GM12878 (cell line): ENCODE data around the gene ARHGAP40. TPM values are rescaled to one million over a fixed set of nuclear protein-coding genes. Genes with fewer than 3 reads are reported as not detected.

Experiments used
- ATAC-seq: fragments of 200-7000 bp; cut with Tn5 transposase; 3 replicates; pipeline ENCODE4 v1.9.1; 2020; ENCODE audit warnings: mild to moderate bottlenecking, moderate library complexity
- BruUV-seq: library from RNA; stranded (reverse); fragments of 400-500 nt; replicated peaks from 2 replicates; lab custom pipeline; 2021; lab: Mats Ljungman, UMichigan
- CTCF ChIA-PET: fragments of 300-600 bp; sonication (Branson Sonifier 250); formaldehyde crosslinking; extraction: SDS; loops from one replicate; lab custom pipeline; 2021; ENCODE audit warnings: inconsistent platforms; lab: Yijun Ruan, JAX
- POLR2A ChIA-PET: fragments of 350-600 bp; formaldehyde crosslinking; extraction: SDS; loops from one replicate; lab custom pipeline; 2021; ENCODE audit warnings: inconsistent platforms; lab: Charles Lee
- RAD21 ChIA-PET: fragments of 300-600 bp; sonication (Branson Sonifier 250); formaldehyde crosslinking; loops from one replicate; lab custom pipeline; 2023; ENCODE audit warnings: antibody characterized with exemption; ENCODE audit not compliant: unreplicated experiment; lab: Charles Lee
- SMC1A ChIA-PET: fragments of 300-600 bp; sonication (Branson Sonifier 250); formaldehyde crosslinking; loops from one replicate; lab custom pipeline; 2023; ENCODE audit not compliant: unreplicated experiment, uncharacterized antibody; lab: Charles Lee
- DNase-seq: peaks from one replicate; pipeline ENCODE4 v3.0.0-alpha.2; 2011; ENCODE audit warnings: low read depth, low spot score
- FAIRE-seq: peaks from 3 replicates; lab custom pipeline; 2011; peaks lifted over from hg19 to GRCh38; lab: Jason Lieb, UNC
- H2AFZ ChIP-seq: 2 replicates; pipeline ENCODE4 v1.6.0; 2011; ENCODE audit warnings: low read depth, low read length, control low read depth; ENCODE audit not compliant: control insufficient read depth
- H3K27ac ChIP-seq: 2 replicates; pipeline ENCODE4 v1.5.1; 2011; ENCODE audit warnings: control low read depth; ENCODE audit not compliant: control insufficient read depth, insufficient read depth
- H3K27me3 ChIP-seq, 2 experiments: replicated peaks in 1 of 2; 2 replicates each; pipeline versions ENCODE4 v1.6.0 to v1.6.1; 2011; ENCODE audit warnings: low read length in 1 of 2; ENCODE audit not compliant: control insufficient read depth in 2 of 2, insufficient read depth in 2 of 2
- H3K36me3 ChIP-seq, 2 experiments: 2 replicates each; pipeline ENCODE4 v1.5.1; 2011; ENCODE audit warnings: low read length in 1 of 2; ENCODE audit not compliant: control insufficient read depth in 2 of 2, insufficient read depth in 2 of 2
- H3K4me1 ChIP-seq: 2 replicates; pipeline ENCODE4 v1.6.1; 2011; ENCODE audit warnings: mild to moderate bottlenecking, low read length, moderate library complexity, mixed read lengths; ENCODE audit not compliant: control insufficient read depth, insufficient read depth
- H3K4me2 ChIP-seq: 2 replicates; pipeline ENCODE4 v1.6.0; 2011; ENCODE audit warnings: control low read depth; ENCODE audit not compliant: control insufficient read depth, insufficient read depth
- H3K4me3 ChIP-seq: fragments of 200-600 bp; sonication (generic); 2 replicates; pipeline ENCODE4 v1.5.1; 2016
- H3K79me2 ChIP-seq: 2 replicates; pipeline ENCODE4 v1.6.0; 2011; ENCODE audit warnings: low read length; ENCODE audit not compliant: control insufficient read depth, insufficient read depth
- H3K9ac ChIP-seq: 2 replicates; pipeline ENCODE4 v1.8.0; 2011; ENCODE audit warnings: low read length, control low read depth, mixed read lengths; ENCODE audit not compliant: control insufficient read depth, insufficient read depth
- H3K9me3 ChIP-seq: replicated peaks from 3 replicates; pipeline ENCODE4 v1.5.1; 2011; ENCODE audit warnings: mild to moderate bottlenecking, low read length; ENCODE audit not compliant: control insufficient read depth, insufficient read depth
- H4K20me1 ChIP-seq: 2 replicates; pipeline ENCODE4 v1.6.0; 2011; ENCODE audit not compliant: control insufficient read depth, insufficient read depth
- BACH1 ChIP-seq: fragments of 450-650 bp; IDR thresholded peaks from 2 replicates; pipeline ENCODE4 v1.6.1; 2017; ENCODE audit warnings: mild to moderate bottlenecking, borderline replicate concordance
- CEBPB ChIP-seq, 2 experiments: fragments of 150-350 bp in 1 of 2; IDR thresholded peaks; 2 replicates each; pipeline ENCODE4 v1.6.1; 2012 to 2014; ENCODE audit warnings: low read depth in 2 of 2, low read length in 2 of 2, borderline replicate concordance in 1 of 2, inconsistent platforms in 1 of 2
- CREM ChIP-seq: IDR thresholded peaks from 2 replicates; pipeline ENCODE4 v1.6.1; 2014; ENCODE audit warnings: antibody characterized with exemption, low read depth
- HDAC6 ChIP-seq: fragments of 200-600 bp; sonication (generic); IDR thresholded peaks from one replicate; pipeline ENCODE4 v1.8.0; 2017; ENCODE audit warnings: antibody characterized with exemption; ENCODE audit not compliant: unreplicated experiment
- PAX8 ChIP-seq: fragments of 450-650 bp; IDR thresholded peaks from 2 replicates; pipeline ENCODE4 v1.6.1; 2017; ENCODE audit warnings: mild to moderate bottlenecking, moderate library complexity
- RB1 ChIP-seq: fragments of 450-650 bp; formaldehyde crosslinking; IDR thresholded peaks from 2 replicates; pipeline ENCODE4 v1.6.1; 2017; ENCODE audit warnings: mild to moderate bottlenecking, borderline replicate concordance
- SP1 ChIP-seq: IDR thresholded peaks from one replicate; pipeline ENCODE4 v1.6.1; 2011; ENCODE audit warnings: low read depth, low read length
- STAT1 ChIP-seq: fragments of 450-650 bp; conservative IDR thresholded peaks from 2 replicates; pipeline ENCODE4 v1.6.1; 2014; ENCODE audit warnings: antibody characterized with exemption, mild to moderate bottlenecking
- WGBS: methylation state at CpG from one replicate; pipeline ENCODE4 v1.1.6; 2016; ENCODE audit warnings: low lambda C conversion rate; ENCODE audit not compliant: insufficient replicate concordance, insufficient coverage; ENCODE audit errors: missing lambda C conversion rate; 5-methylcytosine and 5-hydroxymethylcytosine counted together
- in situ Hi-C: fragments of 300-500 bp; cut with MboI; formaldehyde crosslinking; loops from 9 replicates; pipeline ENCODE4 v1.14.3; 2018; ENCODE audit warnings: mixed read lengths
- intact Hi-C: fragments of 100-400 bp; cut with micrococcal nuclease; formaldehyde crosslinking; loops from one replicate; pipeline ENCODE4 v1.14.2; 2022; ENCODE audit not compliant: unreplicated experiment
- polyA plus RNA-seq, 11 experiments: library from polyadenylated mRNA; depleted of rRNA in 4 of 11; unstranded in 6 of 11; stranded (reverse) in 5 of 11; fragments of >200 nt; fragmentation: Nextera tagmentation in 4 of 11; fragmentation: Illumina TruSeq in 1 of 11; extraction: Ambion mirVana in 4 of 11; extraction: Trizol in 1 of 11; gene quantifications; 1 replicate in 1 of 11; 2 replicates in 10 of 11; pipeline versions ENCODE4 v1.2.1 to v1.2.3, GENCODE V29; 2011 to 2016; ENCODE audit warnings: inconsistent platforms in 2 of 11, missing spikeins in 2 of 11, low read depth in 1 of 11
- total RNA-seq, 4 experiments: library from RNA; depleted of rRNA in 3 of 4; stranded (reverse); fragments of >200 nt in 3 of 4; fragmentation: Illumina TruSeq in 1 of 4; extraction: Trizol in 1 of 4; gene quantifications; 2 replicates each; pipeline versions ENCODE4 v1.2.1 to v1.2.3, GENCODE V29; 2013 to 2021

Gene ARHGAP40
- total and polyA plus RNA-seq, 10 of the 15 experiments (the other 5 are each of a cell fraction or from before 2014, with no cell fraction given) = 0.06 to 0.07 TPM; not detected in 8

GRCh38 chr20:38617011-38617829, 15.6 kb downstream of the ARHGAP40 start (continued):
- TF ChIP-seq CEBPB (IDR thresholded peaks at IDR 0.05; ENCODE audit: borderline replicate concordance in 1 of 2, low read depth in 2 of 2, low read length in 2 of 2) (no peak), SP1 (no peak), HDAC6 (no peak), PAX8 (no peak), RB1 (no peak), STAT1 (no peak)

- H3K4me1 ChIP-seq = no peaks in the 10 kb centered on the region
- H3K27me3 ChIP-seq = peaks cover 0 to 3% of the 10 kb centered on the region in 2 experiments; a peak in 2 of 4 replicates
- H3K9me3 ChIP-seq = no peaks in the 10 kb centered on the region
- no peak for FAIRE-seq
- no peak overlapping the region for H3K4me3 ChIP-seq
- H4K20me1 ChIP-seq = no peaks in the 10 kb centered on the region
- 26% methylated on average over 4 of the region's 4 CpGs for WGBS
- in situ Hi-C loops (no loop called here), intact Hi-C loops (no loop called here)
- ChIA-PET SMC1A (no interaction called here), CTCF (no interaction called here), RAD21 (no interaction called here), POLR2A (no interaction called here)
- no TSS peak for BruUV-seq
- H3K27ac ChIP-seq = no peak overlapping the region
- no peaks in the 10 kb centered on the region for H3K79me2 ChIP-seq
- no peak for DNase-seq
- H2AFZ ChIP-seq = no peak overlapping the region
- H3K36me3 ChIP-seq = no peaks in the 10 kb centered on the region
- no peak overlapping the region for H3K9ac ChIP-seq
- no peak for ATAC-seq
- TF ChIP-seq BACH1 (no peak), CREM (no peak)
- H3K4me2 ChIP-seq = no peak overlapping the region
Observed at GRCh38 chr20:38617830-38618196, 16.2 kb downstream of the ARHGAP40 start.
